Measurements from ENCODE around the gene KIF26B.

KIF26B gene

GRCh38 chr1:245465666-245466065 lies 310.9 kb downstream of the KIF26B start:
- Histone ChIP-seq H3K9ac (ENCODE audit: low read length) (no peak overlapping the region), H3K4me3 (ENCODE audit: low read length) (no peak overlapping the region), H3K18ac (ENCODE audit: low read length) (no peak overlapping the region), H3K27me3 (ENCODE audit: insufficient read depth, low read length, poor library complexity) (no peaks in the 10 kb centered on the region), H2BK120ac (ENCODE audit: low read depth, low read length) (no peak overlapping the region), H4K5ac (ENCODE audit: low read length) (no peak overlapping the region), H3K79me1 (ENCODE audit: low read length) (no peaks in the 10 kb centered on the region), H3K23ac (ENCODE audit: low read length) (no peak overlapping the region), H3K4me2 (ENCODE audit: low read length) (no peak overlapping the region), H4K8ac (ENCODE audit: low read depth, low read length) (no peak overlapping the region), H3K4ac (ENCODE audit: low read depth, low read length) (no peak overlapping the region), H2BK15ac (replicated peaks; ENCODE audit: low read depth) (no peak overlapping the region), H3K36me3 (ENCODE audit: control insufficient read depth, insufficient read depth, low read length) (no peaks in the 10 kb centered on the region), H2AK5ac (ENCODE audit: low read length) (no peak overlapping the region), H3K27ac (ENCODE audit: low read depth, low read length) (no peak overlapping the region), H3K56ac (ENCODE audit: low read length) (no peak overlapping the region), H2BK5ac (ENCODE audit: low read length) (no peak overlapping the region), H3K4me1 (ENCODE audit: control insufficient read depth, low read depth, low read length) (no peaks in the 10 kb centered on the region), H3K79me2 (ENCODE audit: control insufficient read depth, insufficient read depth, low read length) (no peaks in the 10 kb centered on the region)
- no CpG with 5 or more reads among the region's 16 CpGs for WGBS (ENCODE audit: extremely low coverage, insufficient coverage, low lambda C conversion rate)
- no peak for DNase-seq

DNA sequence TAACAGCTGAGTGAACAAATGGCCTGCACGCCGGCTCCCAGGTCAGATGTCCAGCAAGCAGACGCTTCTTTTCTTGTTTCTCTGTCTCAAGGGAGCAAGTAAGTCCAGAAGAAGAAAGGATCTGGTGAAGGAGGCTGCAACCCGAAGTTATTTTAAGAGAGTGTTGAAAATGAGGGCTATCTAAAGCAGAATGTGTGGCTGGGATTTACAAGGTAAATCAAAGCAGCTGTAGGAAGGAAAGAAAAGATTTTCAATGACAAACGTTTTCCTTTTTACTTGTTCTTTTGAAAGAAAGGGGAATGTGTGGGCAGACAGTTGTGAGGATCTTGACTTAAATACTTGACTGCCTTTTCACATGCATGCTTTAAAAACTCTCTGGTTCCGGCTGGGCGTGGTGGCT lies 311.5 kb downstream of the KIF26B start:
- Histone ChIP-seq H3K36me3 (ENCODE audit: control insufficient read depth, insufficient read depth, low read length) (no peaks in the 10 kb centered on the region), H3K27me3 (ENCODE audit: insufficient read depth, low read length, poor library complexity) (no peaks in the 10 kb centered on the region), H3K9ac (ENCODE audit: low read length) (no peak overlapping the region), H2BK120ac (ENCODE audit: low read depth, low read length) (no peak overlapping the region), H4K8ac (ENCODE audit: low read depth, low read length) (no peak overlapping the region), H3K56ac (ENCODE audit: low read length) (no peak overlapping the region), H3K4ac (ENCODE audit: low read depth, low read length) (no peak overlapping the region), H3K79me1 (ENCODE audit: low read length) (no peaks in the 10 kb centered on the region), H2BK15ac (replicated peaks; ENCODE audit: low read depth) (no peak overlapping the region), H2AK5ac (ENCODE audit: low read length) (no peak overlapping the region), H3K4me3 (ENCODE audit: low read length) (no peak overlapping the region), H4K5ac (ENCODE audit: low read length) (no peak overlapping the region), H3K79me2 (ENCODE audit: control insufficient read depth, insufficient read depth, low read length) (no peaks in the 10 kb centered on the region), H3K4me2 (ENCODE audit: low read length) (no peak overlapping the region), H3K27ac (ENCODE audit: low read depth, low read length) (no peak overlapping the region), H3K23ac (ENCODE audit: low read length) (no peak overlapping the region), H3K18ac (ENCODE audit: low read length) (no peak overlapping the region), H2BK5ac (ENCODE audit: low read length) (no peak overlapping the region), H3K4me1 (ENCODE audit: control insufficient read depth, low read depth, low read length) (no peaks in the 10 kb centered on the region)
- no peak for DNase-seq
- no CpG with 5 or more reads among the region's 7 CpGs for WGBS (ENCODE audit: extremely low coverage, insufficient coverage, low lambda C conversion rate)

DNA sequence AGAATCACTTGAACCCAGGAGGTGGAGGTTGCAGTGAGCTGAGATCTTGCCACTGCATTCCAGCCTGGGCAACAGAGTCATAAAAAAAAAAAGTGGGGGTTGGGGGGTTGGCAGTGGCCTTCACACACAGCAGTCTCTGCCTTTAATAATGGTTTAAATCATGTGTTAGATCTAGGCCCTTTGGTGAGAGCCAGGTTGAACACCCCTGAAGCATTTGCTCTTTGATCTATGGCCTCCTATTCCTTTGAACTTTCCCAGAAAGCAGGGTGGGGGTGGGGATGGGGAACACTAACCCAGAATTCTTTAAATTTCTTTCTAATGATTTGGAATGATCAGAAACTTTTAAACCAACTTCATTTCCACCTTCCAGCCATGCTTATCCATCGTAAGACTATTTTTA lies 313.0 kb downstream of the KIF26B start:
- H3K9ac ChIP-seq (ENCODE audit: low read length) = no peak overlapping the region
- no peak overlapping the region for H2BK5ac ChIP-seq (ENCODE audit: low read length)
- no peak overlapping the region for H3K4ac ChIP-seq (ENCODE audit: low read depth, low read length)
- no peak overlapping the region for H3K4me3 ChIP-seq (ENCODE audit: low read length)
- no peaks in the 10 kb centered on the region for H3K36me3 ChIP-seq (ENCODE audit: control insufficient read depth, insufficient read depth, low read length)
- no peaks in the 10 kb centered on the region for H3K79me2 ChIP-seq (ENCODE audit: control insufficient read depth, insufficient read depth, low read length)
- no peak overlapping the region for H3K56ac ChIP-seq (ENCODE audit: low read length)
- H3K27me3 ChIP-seq (ENCODE audit: insufficient read depth, low read length, poor library complexity) = no peaks in the 10 kb centered on the region
- no peak overlapping the region for H3K4me2 ChIP-seq (ENCODE audit: low read length)
- H3K18ac ChIP-seq (ENCODE audit: low read length) = no peak overlapping the region
- no peak overlapping the region for H2AK5ac ChIP-seq (ENCODE audit: low read length)
- no peak overlapping the region for H3K23ac ChIP-seq (ENCODE audit: low read length)
- no peak for DNase-seq
- H3K4me1 ChIP-seq (ENCODE audit: control insufficient read depth, low read depth, low read length) = no peaks in the 10 kb centered on the region
- H4K5ac ChIP-seq (ENCODE audit: low read length) = no peak overlapping the region
- no peak overlapping the region for H2BK15ac ChIP-seq (replicated peaks; ENCODE audit: low read depth)
- H3K79me1 ChIP-seq (ENCODE audit: low read length) = no peaks in the 10 kb centered on the region
- no peak overlapping the region for H4K8ac ChIP-seq (ENCODE audit: low read depth, low read length)
- no peak overlapping the region for H2BK120ac ChIP-seq (ENCODE audit: low read depth, low read length)
- WGBS (ENCODE audit: extremely low coverage, insufficient coverage, low lambda C conversion rate) = no CpG with 5 or more reads among the region's 1 CpG
- no peak overlapping the region for H3K27ac ChIP-seq (ENCODE audit: low read depth, low read length)

DNA sequence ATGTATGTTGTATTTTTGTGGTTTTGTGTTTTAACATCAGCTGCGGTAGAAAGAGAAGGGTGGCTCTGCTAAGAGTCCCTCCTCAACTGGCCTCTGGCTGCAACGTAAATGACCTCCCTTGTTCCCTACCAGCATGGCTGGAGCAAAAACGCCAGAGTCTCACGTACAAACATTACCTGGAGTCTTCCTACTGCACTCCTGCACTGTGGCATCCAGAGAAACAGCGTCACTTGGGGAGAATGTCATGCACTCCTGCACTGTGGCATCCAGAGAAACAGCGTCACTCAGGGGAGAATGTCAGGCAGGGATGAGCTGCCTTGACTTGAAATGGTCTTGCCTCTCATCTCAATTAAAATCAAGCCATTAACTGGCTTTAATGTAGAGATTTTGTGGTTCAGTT lies 314.2 kb downstream of the KIF26B start:
- no peak overlapping the region for H2BK120ac ChIP-seq (ENCODE audit: low read depth, low read length)
- H4K5ac ChIP-seq (ENCODE audit: low read length) = no peak overlapping the region
- H3K4ac ChIP-seq (ENCODE audit: low read depth, low read length) = no peak overlapping the region
- no peak for DNase-seq
- no peaks in the 10 kb centered on the region for H3K4me1 ChIP-seq (ENCODE audit: control insufficient read depth, low read depth, low read length)
- no peak overlapping the region for H2AK5ac ChIP-seq (ENCODE audit: low read length)
- no peak overlapping the region for H4K8ac ChIP-seq (ENCODE audit: low read depth, low read length)
- H3K79me1 ChIP-seq (ENCODE audit: low read length) = no peaks in the 10 kb centered on the region
- no peak overlapping the region for H2BK5ac ChIP-seq (ENCODE audit: low read length)
- no peak overlapping the region for H3K9ac ChIP-seq (ENCODE audit: low read length)
- H3K4me2 ChIP-seq (ENCODE audit: low read length) = no peak overlapping the region
- no peak overlapping the region for H3K56ac ChIP-seq (ENCODE audit: low read length)
- no CpG with 5 or more reads among the region's 6 CpGs for WGBS (ENCODE audit: extremely low coverage, insufficient coverage, low lambda C conversion rate)
- H3K23ac ChIP-seq (ENCODE audit: low read length) = no peak overlapping the region
- H3K4me3 ChIP-seq (ENCODE audit: low read length) = no peak overlapping the region
- H3K79me2 ChIP-seq (ENCODE audit: control insufficient read depth, insufficient read depth, low read length) = no peaks in the 10 kb centered on the region
- no peak overlapping the region for H3K18ac ChIP-seq (ENCODE audit: low read length)
- no peak overlapping the region for H2BK15ac ChIP-seq (replicated peaks; ENCODE audit: low read depth)
- no peaks in the 10 kb centered on the region for H3K27me3 ChIP-seq (ENCODE audit: insufficient read depth, low read length, poor library complexity)
- H3K27ac ChIP-seq (ENCODE audit: low read depth, low read length) = no peak overlapping the region
- H3K36me3 ChIP-seq (ENCODE audit: control insufficient read depth, insufficient read depth, low read length) = no peaks in the 10 kb centered on the region

DNA sequence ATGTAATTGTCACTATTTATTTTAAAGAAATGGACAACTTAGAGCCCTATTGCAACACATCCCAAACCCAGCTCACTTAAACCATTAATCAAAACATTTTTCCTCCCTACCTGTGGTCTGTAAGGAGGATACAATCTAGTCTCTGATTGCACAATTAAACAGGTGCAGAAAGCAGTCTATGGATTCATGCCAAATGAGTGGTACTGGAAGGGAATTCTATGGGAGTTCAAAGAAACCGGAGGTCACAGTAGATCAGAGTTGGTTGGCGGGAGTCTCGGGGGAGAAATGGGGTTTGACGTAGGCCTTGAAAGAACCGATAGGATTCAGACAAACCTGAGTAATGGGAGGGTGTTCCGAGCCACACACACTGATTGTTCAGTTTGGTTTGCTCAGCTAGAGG lies 314.9 kb downstream of the KIF26B start:
- Histone ChIP-seq H3K36me3 (ENCODE audit: control insufficient read depth, insufficient read depth, low read length) (no peaks in the 10 kb centered on the region), H3K23ac (ENCODE audit: low read length) (no peak overlapping the region), H3K27ac (ENCODE audit: low read depth, low read length) (no peak overlapping the region), H2BK5ac (ENCODE audit: low read length) (no peak overlapping the region), H3K56ac (ENCODE audit: low read length) (no peak overlapping the region), H3K79me2 (ENCODE audit: control insufficient read depth, insufficient read depth, low read length) (no peaks in the 10 kb centered on the region), H3K4me1 (ENCODE audit: control insufficient read depth, low read depth, low read length) (no peaks in the 10 kb centered on the region), H3K4me3 (ENCODE audit: low read length) (no peak overlapping the region), H3K27me3 (ENCODE audit: insufficient read depth, low read length, poor library complexity) (no peaks in the 10 kb centered on the region), H4K5ac (ENCODE audit: low read length) (no peak overlapping the region), H2AK5ac (ENCODE audit: low read length) (no peak overlapping the region), H4K8ac (ENCODE audit: low read depth, low read length) (no peak overlapping the region), H3K4me2 (ENCODE audit: low read length) (no peak overlapping the region), H2BK15ac (replicated peaks; ENCODE audit: low read depth) (no peak overlapping the region), H3K18ac (ENCODE audit: low read length) (no peak overlapping the region), H3K9ac (ENCODE audit: low read length) (no peak overlapping the region), H3K4ac (ENCODE audit: low read depth, low read length) (no peak overlapping the region), H2BK120ac (ENCODE audit: low read depth, low read length) (no peak overlapping the region), H3K79me1 (ENCODE audit: low read length) (no peaks in the 10 kb centered on the region)
- no CpG with 5 or more reads among the region's 6 CpGs for WGBS (ENCODE audit: extremely low coverage, insufficient coverage, low lambda C conversion rate)
- no peak for DNase-seq

DNA sequence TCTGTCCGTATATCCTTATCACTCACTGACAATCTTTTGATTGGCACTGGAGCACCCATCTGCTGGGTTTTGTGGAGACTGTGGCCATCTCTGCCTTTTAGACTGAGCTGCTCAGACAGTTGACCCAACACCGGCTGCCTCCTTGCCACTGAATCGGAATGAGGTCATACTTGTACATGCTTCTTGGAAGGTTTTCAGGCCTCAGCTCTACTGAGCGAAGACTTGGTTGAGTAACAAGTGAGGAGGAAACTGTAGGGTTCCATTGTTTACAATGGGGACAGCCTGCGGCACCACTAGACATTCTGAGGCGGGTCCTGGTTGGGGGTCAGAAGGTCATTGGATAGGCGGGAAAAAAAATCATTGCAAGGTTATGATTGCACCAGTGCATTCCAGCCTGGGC lies 320.3 kb downstream of the KIF26B start:
- H3K27ac ChIP-seq (ENCODE audit: low read depth, low read length) = no peak overlapping the region
- H3K23ac ChIP-seq (ENCODE audit: low read length) = no peak overlapping the region
- H3K79me2 ChIP-seq (ENCODE audit: control insufficient read depth, insufficient read depth, low read length) = no peaks in the 10 kb centered on the region
- H3K4me1 ChIP-seq (ENCODE audit: control insufficient read depth, low read depth, low read length) = no peaks in the 10 kb centered on the region
- H3K18ac ChIP-seq (ENCODE audit: low read length) = no peak overlapping the region
- H3K79me1 ChIP-seq (ENCODE audit: low read length) = no peaks in the 10 kb centered on the region
- no peak overlapping the region for H2AK5ac ChIP-seq (ENCODE audit: low read length)
- no CpG with 5 or more reads among the region's 7 CpGs for WGBS (ENCODE audit: extremely low coverage, insufficient coverage, low lambda C conversion rate)
- no peak overlapping the region for H3K9ac ChIP-seq (ENCODE audit: low read length)
- no peaks in the 10 kb centered on the region for H3K27me3 ChIP-seq (ENCODE audit: insufficient read depth, low read length, poor library complexity)
- no peak overlapping the region for H4K8ac ChIP-seq (ENCODE audit: low read depth, low read length)
- no peak overlapping the region for H4K5ac ChIP-seq (ENCODE audit: low read length)
- H2BK5ac ChIP-seq (ENCODE audit: low read length) = no peak overlapping the region
- no peak overlapping the region for H3K4me2 ChIP-seq (ENCODE audit: low read length)
- no peak overlapping the region for H3K56ac ChIP-seq (ENCODE audit: low read length)
- no peak overlapping the region for H2BK120ac ChIP-seq (ENCODE audit: low read depth, low read length)
- no peak overlapping the region for H3K4me3 ChIP-seq (ENCODE audit: low read length)
- H3K4ac ChIP-seq (ENCODE audit: low read depth, low read length) = no peak overlapping the region
- H3K36me3 ChIP-seq (ENCODE audit: control insufficient read depth, insufficient read depth, low read length) = no peaks in the 10 kb centered on the region
- H2BK15ac ChIP-seq (replicated peaks; ENCODE audit: low read depth) = no peak overlapping the region
- no peak for DNase-seq

Measured in mesendoderm (in vitro differentiated cells).